Measurements from ENCODE around the gene KCNQ2. TPM values are rescaled to one million over a fixed set of nuclear protein-coding genes. Genes with fewer than 3 reads are reported as not detected.

The KCNQ2 gene
- total and polyA plus RNA-seq, 8 donors, result 0.54 to 12.5 (median 1.5) TPM

DNA sequence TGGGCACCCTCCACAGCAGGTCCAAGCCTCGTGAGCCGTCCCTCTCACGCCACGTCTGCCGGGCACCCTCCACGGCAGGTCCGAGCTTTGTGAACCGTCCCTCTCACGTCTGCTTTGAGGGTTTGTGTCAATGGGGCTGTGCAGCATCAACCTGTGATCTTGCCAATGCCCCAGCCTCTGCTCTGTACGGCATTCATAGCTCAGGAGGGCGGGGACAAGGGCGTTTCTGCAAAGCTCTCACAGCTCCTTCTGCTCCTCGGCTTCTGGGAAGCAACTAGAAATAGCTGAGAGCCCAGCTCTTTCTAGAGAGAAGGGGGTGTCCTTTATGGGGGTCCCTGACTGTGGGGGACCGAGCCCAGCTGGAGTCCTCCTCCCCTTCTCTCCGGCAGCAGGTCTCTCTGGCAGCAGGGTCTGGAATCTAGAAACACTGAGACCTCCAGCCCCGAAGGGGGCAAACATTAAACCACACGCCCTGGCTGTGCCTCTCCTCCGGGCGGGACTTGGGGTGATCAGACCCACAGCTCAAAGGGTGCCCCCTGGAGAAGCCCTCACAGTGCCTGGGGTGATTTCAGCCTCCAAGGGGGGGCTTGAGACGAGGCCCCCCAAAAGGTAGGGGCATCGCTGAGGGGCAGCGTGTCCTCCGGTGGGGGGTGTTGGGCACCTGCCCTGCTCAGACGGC is 70.1 kb downstream of the KCNQ2 start:
- FAIRE-seq, result no peak
- WGBS, 2 donors, result 40 to 47% methylated on average over 24 of the region's 24 CpGs
- DNase-seq, result peak in 1 of 6 donors; percentile 48
- H3K27me3 ChIP-seq, result no peaks in the 10 kb centered on the region
- no peaks in the 10 kb centered on the region for H3K9me3 ChIP-seq
- TF ChIP-seq, protein P1, sequence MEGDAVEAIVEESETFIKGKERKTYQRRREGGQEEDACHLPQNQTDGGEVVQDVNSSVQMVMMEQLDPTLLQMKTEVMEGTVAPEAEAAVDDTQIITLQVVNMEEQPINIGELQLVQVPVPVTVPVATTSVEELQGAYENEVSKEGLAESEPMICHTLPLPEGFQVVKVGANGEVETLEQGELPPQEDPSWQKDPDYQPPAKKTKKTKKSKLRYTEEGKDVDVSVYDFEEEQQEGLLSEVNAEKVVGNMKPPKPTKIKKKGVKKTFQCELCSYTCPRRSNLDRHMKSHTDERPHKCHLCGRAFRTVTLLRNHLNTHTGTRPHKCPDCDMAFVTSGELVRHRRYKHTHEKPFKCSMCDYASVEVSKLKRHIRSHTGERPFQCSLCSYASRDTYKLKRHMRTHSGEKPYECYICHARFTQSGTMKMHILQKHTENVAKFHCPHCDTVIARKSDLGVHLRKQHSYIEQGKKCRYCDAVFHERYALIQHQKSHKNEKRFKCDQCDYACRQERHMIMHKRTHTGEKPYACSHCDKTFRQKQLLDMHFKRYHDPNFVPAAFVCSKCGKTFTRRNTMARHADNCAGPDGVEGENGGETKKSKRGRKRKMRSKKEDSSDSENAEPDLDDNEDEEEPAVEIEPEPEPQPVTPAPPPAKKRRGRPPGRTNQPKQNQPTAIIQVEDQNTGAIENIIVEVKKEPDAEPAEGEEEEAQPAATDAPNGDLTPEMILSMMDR (IDR thresholded peaks at IDR 0.05), result no peak
- H3K4me1 ChIP-seq, result no peaks in the 10 kb centered on the region
- H3K4me3 ChIP-seq, result no peak overlapping the region
- intact Hi-C loops (cut with DNase I), result no loop called here
- H3K27ac ChIP-seq, result no peak overlapping the region
- ATAC-seq, result no peak
- H3K36me3 ChIP-seq, result no peaks in the 10 kb centered on the region

DNA sequence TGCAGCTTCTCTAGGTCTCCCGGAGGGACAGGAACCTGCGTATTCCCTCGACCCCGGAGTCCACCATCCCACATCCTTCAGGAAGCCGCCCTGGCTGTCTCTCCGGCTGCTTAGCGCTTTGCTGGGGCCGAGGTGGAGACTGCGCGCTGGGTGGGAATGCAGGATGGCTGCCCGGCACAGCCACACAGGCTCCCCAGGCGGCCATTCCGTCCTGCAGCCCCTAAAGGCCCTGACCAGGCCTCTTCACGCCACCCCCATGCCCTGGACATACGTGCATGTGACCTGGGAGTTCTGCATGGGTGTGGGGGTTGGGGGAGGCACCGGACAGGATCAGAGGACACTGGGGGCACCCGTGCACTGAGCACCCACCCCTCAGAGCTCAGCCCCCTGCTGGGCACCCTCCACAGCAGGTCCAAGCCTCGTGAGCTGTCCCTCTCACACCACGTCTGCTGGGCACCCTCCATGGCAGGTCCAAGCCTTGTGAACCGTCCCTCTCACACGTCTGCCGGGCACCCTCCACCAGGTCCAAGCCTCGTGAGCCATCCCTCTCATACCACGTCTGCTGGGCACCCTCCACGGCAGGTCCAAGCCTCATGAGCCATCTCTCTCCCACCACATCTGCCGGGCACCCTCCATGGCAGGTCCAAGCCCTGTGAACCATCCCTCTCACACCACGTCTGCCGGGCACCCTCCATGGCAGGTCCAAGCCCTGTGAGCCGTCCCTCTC is 70.9 kb downstream of the KCNQ2 start:
- ATAC-seq, result no peak
- Histone ChIP-seq H3K9me3 (no peaks in the 10 kb centered on the region), H3K4me1 (no peaks in the 10 kb centered on the region), H3K27me3 (no peaks in the 10 kb centered on the region), H3K4me3 (no peak overlapping the region), H3K27ac (no peak overlapping the region), H3K36me3 (no peaks in the 10 kb centered on the region)
- no peak for FAIRE-seq
- intact Hi-C loops (cut with DNase I), result no loop called here
- TF ChIP-seq, protein P1 (IDR thresholded peaks at IDR 0.05), result no peak
- DNase-seq, result peak in 1 of 6 donors; percentile 42
- WGBS, 2 donors, result 46 to 57% methylated on average over 26 to 29 of the region's 29 CpGs

DNA sequence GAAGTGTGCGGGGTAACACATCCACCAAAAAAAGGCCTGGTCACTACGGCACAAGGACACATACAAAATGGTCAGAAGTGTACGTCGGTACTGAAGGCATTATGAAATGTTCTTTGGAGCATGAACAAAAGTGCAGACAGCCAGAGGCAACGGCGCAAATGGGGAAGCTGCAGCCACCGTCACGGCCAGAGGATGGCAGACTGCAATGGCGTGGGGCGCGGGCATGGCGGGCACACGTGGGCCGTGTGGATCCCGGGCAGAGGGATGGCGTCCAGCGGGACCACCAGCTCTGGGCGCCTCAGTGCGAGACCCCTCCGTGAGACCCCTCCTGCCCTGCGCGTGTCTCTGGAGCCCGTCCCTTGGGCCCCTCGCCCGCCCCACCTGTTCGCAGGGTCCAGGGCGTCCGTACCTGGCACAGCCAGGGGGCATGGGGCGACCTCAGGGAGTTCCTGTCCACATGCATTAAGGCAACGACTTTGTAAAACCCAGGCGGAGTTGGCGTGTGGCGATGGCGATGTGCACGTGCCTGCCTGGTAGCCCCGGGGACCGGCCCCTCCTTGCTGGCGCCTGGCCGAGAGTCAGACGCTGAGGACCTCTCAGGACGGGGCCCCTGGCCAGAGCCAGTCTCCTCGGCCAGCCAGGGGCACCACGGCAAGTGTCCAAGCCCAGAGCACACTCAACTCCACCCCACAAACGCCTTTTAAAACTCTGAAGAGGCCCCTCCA is 71.8 kb downstream of the KCNQ2 start:
- Histone ChIP-seq H3K27me3 (no peaks in the 10 kb centered on the region), H3K4me1 (no peaks in the 10 kb centered on the region), H3K36me3 (no peaks in the 10 kb centered on the region), H3K9me3 (no peaks in the 10 kb centered on the region), H3K4me3 (no peak overlapping the region), H3K27ac (no peak overlapping the region)
- intact Hi-C loops (cut with DNase I), result no loop called here
- DNase-seq (peak in 2 of 6 donors; percentile 19 to 41), ATAC-seq (no peak), FAIRE-seq (no peak)
- WGBS, 2 donors, result 57 to 70% methylated on average over 44 of the region's 44 CpGs
- TF ChIP-seq, protein P1 (IDR thresholded peaks at IDR 0.05), result no peak

DNA sequence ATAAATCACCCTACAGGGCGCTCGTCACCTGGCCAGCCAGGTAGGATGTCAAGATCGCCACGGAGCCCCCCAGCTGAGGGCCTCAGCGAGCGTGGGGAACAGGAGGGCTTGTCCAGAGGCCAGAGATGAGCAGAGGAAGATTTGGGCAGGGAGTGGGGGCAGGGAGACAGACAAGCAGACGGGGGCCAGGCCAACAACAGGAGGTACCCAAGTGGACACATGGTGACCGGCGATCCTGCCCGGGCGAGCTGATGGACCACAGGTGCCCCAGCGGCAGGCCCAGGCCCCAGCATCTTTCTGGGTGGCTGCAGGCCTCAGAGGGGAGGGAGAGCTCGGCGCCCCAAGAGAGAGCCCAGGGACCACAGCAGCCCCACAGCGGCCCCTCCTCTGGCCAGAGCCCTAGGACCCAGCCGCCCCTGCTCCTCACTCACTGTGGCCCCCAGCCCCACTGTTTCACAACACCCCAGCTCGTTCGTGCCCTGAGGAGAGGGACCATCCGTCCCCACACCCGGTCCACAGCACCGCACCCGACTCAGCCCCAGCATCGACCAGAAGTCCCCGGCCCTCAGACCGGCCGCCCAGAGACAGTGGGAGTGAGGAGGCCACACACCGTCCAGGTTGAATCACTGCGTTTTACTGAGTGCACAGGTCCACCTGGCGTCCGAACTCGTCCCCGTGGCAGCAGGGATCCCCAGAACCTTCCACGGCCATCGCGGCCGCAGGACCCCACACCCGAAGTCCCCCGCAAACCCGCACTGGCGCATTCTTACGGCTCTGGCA is 72.7 kb downstream of the KCNQ2 start:
- Histone ChIP-seq H3K9me3 (no peaks in the 10 kb centered on the region), H3K36me3 (no peaks in the 10 kb centered on the region), H3K4me3 (no peak overlapping the region), H3K4me1 (no peaks in the 10 kb centered on the region), H3K27me3 (no peaks in the 10 kb centered on the region), H3K27ac (no peak overlapping the region)
- FAIRE-seq (no peak), ATAC-seq (no peak), DNase-seq (peak in 1 of 6 donors; percentile 51)
- TF ChIP-seq, protein P1 (IDR thresholded peaks at IDR 0.05), result no peak
- intact Hi-C loops (cut with DNase I), result no loop called here
- 56 to 64% methylated on average over 41 of the region's 41 CpGs for WGBS, 2 donors
